Measurements from ENCODE around the gene ZBTB20.

DNA sequence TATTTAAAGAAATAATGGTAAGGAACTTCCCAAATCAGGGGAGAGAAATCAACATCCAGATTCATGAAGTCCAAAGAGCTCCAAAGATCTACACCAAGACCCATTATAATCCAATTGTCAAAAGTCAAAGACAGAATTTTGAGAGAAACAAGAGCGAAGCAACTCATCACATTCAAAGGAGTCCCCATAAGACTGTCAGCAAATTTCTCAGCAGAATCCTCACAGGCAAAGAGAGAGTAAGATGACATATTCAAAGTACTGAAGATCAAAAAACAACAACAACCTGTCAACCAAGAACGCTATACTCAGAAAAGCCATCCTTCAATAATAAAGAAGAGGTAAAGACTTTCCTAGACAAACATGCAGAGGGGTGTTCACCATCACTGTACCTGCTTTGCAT is 511.2 kb downstream of the ZBTB20 start:
- TF ChIP-seq CTCF (IDR thresholded peaks at IDR 0.05; ENCODE audit: low read depth, low read length, poor library complexity, severe bottlenecking) (no peak), EZH2phosphoT487 (IDR thresholded peaks at IDR 0.05; ENCODE audit: borderline replicate concordance, low read length) (no peak)
